ENCODE results near the gene HIGD1C. TPM values are rescaled to one million over a fixed set of nuclear protein-coding genes. Genes with fewer than 3 reads are reported as not detected.
A peak's percentile ranks its signal among the peaks of the same experiment; 100 is the strongest.

HIGD1C gene
- total RNA-seq, 4 donors from 2014 or later: not detected

GRCh38 chr12:50980545-50980944, 28.2 kb downstream of the HIGD1C start:
- Histone ChIP-seq H3K27me3 (no peaks in the 10 kb centered on the region), H3K36me3 (peaks cover 0 to 23% (median 16%) of the 10 kb centered on the region in 4 donors), H3K9me3 (no peaks in the 10 kb centered on the region), H3K4me1 (peaks cover 13 to 18% (median 15%) of the 10 kb centered on the region in 4 donors), H3K27ac (replicated peaks in 1 of 4) (no peak overlapping the region), H3K4me3 (no peak overlapping the region)
- 94% methylated on average over 2 of the region's 2 CpGs for WGBS
- intact Hi-C loops (cut with DNase I): no loop called here
- DNase-seq (ENCODE audit: extremely low spot score): no peak
- TF ChIP-seq EP300 (IDR thresholded peaks at IDR 0.05): no peak
- TF ChIP-seq POLR2AphosphoS5 (IDR thresholded peaks at IDR 0.05): no peak
- TF ChIP-seq POLR2A (IDR thresholded peaks at IDR 0.05; ENCODE audit: low read depth): no peak
- TF ChIP-seq CTCF (IDR thresholded peaks at IDR 0.05): no peak

GRCh38 chr12:50981319-50982239, 29.2 kb downstream of the HIGD1C start:
- no peak for TF ChIP-seq POLR2A (IDR thresholded peaks at IDR 0.05; ENCODE audit: low read depth)
- no peak for TF ChIP-seq CTCF (IDR thresholded peaks at IDR 0.05)
- TF ChIP-seq POLR2AphosphoS5 (IDR thresholded peaks at IDR 0.05): no peak
- TF ChIP-seq EP300 (IDR thresholded peaks at IDR 0.05): no peak
- peaks cover 0 to 23% (median 16%) of the 10 kb centered on the region in 4 donors for H3K36me3 ChIP-seq
- intact Hi-C loops (cut with DNase I): no loop called here
- DNase-seq (ENCODE audit: extremely low spot score): no peak
- 77% methylated on average over 6 of the region's 6 CpGs for whole genome bisulfite sequencing
- H3K4me3 ChIP-seq: no peak overlapping the region
- H3K9me3 ChIP-seq: no peaks in the 10 kb centered on the region
- H3K4me1 ChIP-seq: peaks cover 22 to 28% (median 26%) of the 10 kb centered on the region in 4 donors
- H3K27me3 ChIP-seq: no peaks in the 10 kb centered on the region
- H3K27ac ChIP-seq (replicated peaks in 1 of 4): no peak overlapping the region

- WGBS: 45% methylated on average over 2 of the region's 2 CpGs
- TF ChIP-seq POLR2AphosphoS5 (IDR thresholded peaks at IDR 0.05) (no peak), CTCF (IDR thresholded peaks at IDR 0.05) (no peak), POLR2A (IDR thresholded peaks at IDR 0.05; ENCODE audit: low read depth) (no peak), EP300 (IDR thresholded peaks at IDR 0.05) (no peak)
Measured at GRCh38 chr12:50984586-50985298, 32.4 kb downstream of the HIGD1C start.

DNA sequence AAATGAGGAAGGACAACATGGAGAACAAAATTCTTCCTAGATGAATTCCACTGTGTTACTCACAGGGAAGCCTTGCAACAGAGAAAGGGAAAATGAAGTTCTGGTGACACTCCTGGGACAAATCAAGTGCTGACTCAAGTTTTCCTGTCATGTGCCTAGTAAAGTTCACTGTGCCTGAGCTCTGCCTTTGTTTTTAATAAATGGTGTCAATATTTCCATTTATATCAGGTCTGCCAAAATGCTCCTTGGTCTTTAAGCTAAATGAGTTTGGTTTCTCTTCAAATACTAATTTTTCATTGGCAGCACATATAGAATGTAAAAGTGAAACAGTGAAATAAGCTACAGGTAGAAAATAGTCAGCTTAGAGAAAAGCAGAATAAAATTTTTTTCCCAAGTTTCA, 33.0 kb downstream of the HIGD1C start:
- Histone ChIP-seq H3K36me3 (peaks cover 20 to 38% (median 26%) of the 10 kb centered on the region in 4 donors), H3K4me3 (no peak overlapping the region), H3K9me3 (no peaks in the 10 kb centered on the region), H3K27ac (replicated peaks in 1 of 4) (peak overlapping the region; percentile 67 to 78 (median 76)), H3K27me3 (no peaks in the 10 kb centered on the region), H3K4me1 (peaks cover 25 to 35% (median 32%) of the 10 kb centered on the region in 4 donors)
- TF ChIP-seq CTCF (IDR thresholded peaks at IDR 0.05) (no peak), POLR2AphosphoS5 (IDR thresholded peaks at IDR 0.05) (peak; percentile 76 to 88)
- DNase-seq (ENCODE audit: extremely low spot score): no peak
- intact Hi-C loops (cut with DNase I): loop anchor here (5.0 kb wide), 2 partner anchors 37 to 63 kb away; no protein-coding TSS in a partner anchor

More at GRCh38 chr12:50984586-50985298, 32.4 kb downstream of the HIGD1C start:
- no peaks in the 10 kb centered on the region for H3K9me3 ChIP-seq
- intact Hi-C loops (cut with DNase I): loop anchor here (5.0 kb wide), 2 partner anchors 38 to 62 kb away; no protein-coding TSS in a partner anchor
- H3K4me1 ChIP-seq: peaks cover 25 to 35% (median 32%) of the 10 kb centered on the region in 4 donors
- DNase-seq (ENCODE audit: extremely low spot score): no peak
- no peaks in the 10 kb centered on the region for H3K27me3 ChIP-seq
- no peak overlapping the region for H3K4me3 ChIP-seq
- peaks cover 17 to 38% (median 25%) of the 10 kb centered on the region in 4 donors for H3K36me3 ChIP-seq
- H3K27ac ChIP-seq (replicated peaks in 1 of 4): peak overlapping the region; percentile 67 to 78 (median 76)

All from esophagus muscularis mucosa (tissue), 4 donors.